Fibroblast of pulmonary artery (primary cell): ENCODE data around the gene PPM1K.
A peak's percentile ranks its signal among the peaks of the same experiment; 100 is the strongest.

ENCODE experiments used
- DNase-seq: peaks from one replicate; pipeline ENCODE4 v3.0.0-alpha.2; 2010; ENCODE audit warnings: low read depth
- H3K4me3 ChIP-seq: replicated peaks from 2 replicates; pipeline ENCODE4 v1.5.1; 2011; ENCODE audit warnings: low read depth, mild to moderate bottlenecking, control low read depth, low read length, moderate library complexity
- CTCF ChIP-seq: IDR thresholded peaks from 2 replicates; pipeline ENCODE4 v1.5.1; 2011; ENCODE audit warnings: mild to moderate bottlenecking, control low read depth, low read length, inconsistent platforms; ENCODE audit errors: missing control alignments

PPM1K gene

DNA sequence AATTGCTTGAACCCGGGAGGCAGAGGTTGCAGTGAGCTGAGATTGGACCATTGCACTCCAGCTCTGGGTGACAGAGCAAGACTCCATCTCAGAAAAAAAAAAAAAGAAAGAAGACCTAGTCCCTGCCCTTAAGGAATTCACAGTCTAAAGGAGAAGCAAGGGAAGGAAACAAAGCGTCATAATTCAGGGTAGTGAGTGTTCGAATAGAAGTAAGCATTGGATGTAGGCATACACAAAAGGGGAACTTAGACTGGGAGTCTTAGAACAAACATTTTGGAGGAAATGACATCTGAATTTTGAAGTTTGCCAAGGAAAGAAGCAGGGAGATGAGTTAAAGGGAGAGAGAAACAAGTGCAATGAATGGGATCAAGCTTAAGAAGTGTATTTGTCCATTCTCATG, 32.4 kb downstream of the PPM1K start:
- no peak overlapping the region for H3K4me3 ChIP-seq
- no peak for DNase-seq
- no peak for TF ChIP-seq CTCF

- no peak overlapping the region for H3K4me3 ChIP-seq
- TF ChIP-seq CTCF = no peak
- DNase-seq = no peak
Observed at GRCh38 chr4:88247148-88247547, 37.2 kb downstream of the PPM1K start.

- H3K4me3 ChIP-seq = no peak overlapping the region
- no peak for TF ChIP-seq CTCF
- DNase-seq = no peak
Observed at GRCh38 chr4:88246600-88246999, 37.8 kb downstream of the PPM1K start.

DNA sequence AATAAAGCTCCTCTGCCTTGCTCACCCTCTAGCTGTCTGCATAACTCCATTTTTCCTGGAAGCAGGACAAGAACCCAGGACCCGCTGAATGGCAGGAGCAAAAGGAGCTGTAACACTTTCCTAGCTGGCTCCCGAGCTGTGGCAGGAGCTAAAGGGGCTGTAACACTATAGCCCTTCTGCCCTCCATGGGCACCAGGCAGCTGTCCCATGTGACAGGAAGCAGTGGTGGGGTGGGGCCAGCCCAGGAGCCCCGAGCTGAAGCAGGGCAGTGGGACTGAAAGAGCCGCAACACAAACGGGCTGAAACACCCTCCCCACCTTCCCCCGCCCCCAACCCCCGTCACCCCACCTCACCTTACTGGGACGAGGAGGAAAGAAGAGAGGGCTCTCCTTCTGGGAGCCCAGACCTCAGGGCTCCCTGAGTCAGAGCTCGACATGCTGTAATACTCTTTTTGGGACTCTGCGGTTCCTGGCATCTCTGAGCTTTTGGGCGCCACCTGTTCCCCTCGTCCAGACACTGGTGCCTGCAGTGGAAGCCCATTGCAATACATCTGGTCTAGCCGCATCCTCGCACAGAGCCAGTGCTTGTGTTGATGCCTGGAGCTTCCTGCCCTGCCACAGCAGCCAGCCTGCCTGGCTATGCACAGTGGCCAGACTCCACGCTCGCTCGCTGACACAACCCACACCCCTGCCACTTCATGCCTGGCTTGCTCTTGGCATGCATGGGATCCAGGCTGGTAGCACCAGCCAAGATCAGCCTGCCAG, 39.4 kb downstream of the PPM1K start:
- no peak for DNase-seq
- TF ChIP-seq CTCF = no peak
- H3K4me3 ChIP-seq = no peak overlapping the region

DNA sequence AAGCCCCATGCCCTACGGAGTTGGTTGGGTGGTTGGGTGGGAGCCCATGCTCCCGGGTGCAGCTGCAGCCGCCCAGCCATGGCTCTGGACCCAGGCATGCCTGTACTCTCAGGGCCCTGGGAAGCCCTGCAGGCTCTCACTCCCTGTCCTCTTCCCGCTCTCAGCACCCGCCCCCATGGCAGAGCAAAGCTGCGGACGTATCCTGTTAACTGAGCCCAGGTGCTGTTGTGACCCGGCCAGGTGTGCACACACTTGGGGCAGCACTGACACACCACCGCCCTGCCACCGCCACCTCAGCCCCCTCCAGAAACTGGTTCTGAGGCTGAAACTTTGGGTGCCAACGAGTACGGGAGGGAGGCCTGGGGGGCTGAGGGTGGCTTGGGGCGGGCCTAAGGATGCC, 40.3 kb downstream of the PPM1K start:
- H3K4me3 ChIP-seq = no peak overlapping the region
- TF ChIP-seq CTCF = no peak
- no peak for DNase-seq

DNA sequence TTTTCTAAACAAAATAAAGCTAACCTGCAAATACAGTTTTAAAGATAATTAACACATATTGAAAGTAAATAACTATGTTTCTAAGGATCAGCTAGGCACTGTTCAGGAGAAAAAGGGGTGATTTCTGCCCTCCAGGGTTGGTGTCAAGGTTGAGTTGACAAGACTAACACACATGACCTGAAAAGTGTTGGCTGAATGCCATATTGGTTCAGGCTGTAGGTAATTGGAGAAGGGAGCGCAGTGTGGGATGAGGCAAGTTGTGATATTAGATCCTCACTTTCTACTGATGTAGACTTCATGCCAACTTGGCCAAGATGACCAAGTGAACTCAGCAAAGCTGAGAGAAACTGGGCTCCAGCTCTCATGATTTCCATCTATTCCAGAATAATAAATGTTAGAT, 42.2 kb downstream of the PPM1K start:
- DNase-seq = no peak
- H3K4me3 ChIP-seq = no peak overlapping the region
- no peak for TF ChIP-seq CTCF

- DNase-seq = peak; percentile 11
- H3K4me3 ChIP-seq = no peak overlapping the region
- TF ChIP-seq CTCF = no peak
Observed at GRCh38 chr4:88240297-88240714, 44.1 kb downstream of the PPM1K start.
